ENCODE measurements around the gene GAS1.

GAS1 gene

GRCh38 chr9:86962692-86963091, 15.4 kb upstream of the GAS1 start:
- no peak for DNase-seq (ENCODE audit: low spot score)

GRCh38 chr9:86960938-86961337, 13.6 kb upstream of the GAS1 start:
- no peak for DNase-seq (ENCODE audit: low spot score)

- no peak for DNase-seq (ENCODE audit: low spot score)
These were observed 10.9 kb upstream of the GAS1 start for GRCh38 chr9:86958203-86958602.

- DNase-seq (ENCODE audit: low spot score) = no peak
These were observed 8.3 kb upstream of the GAS1 start for GRCh38 chr9:86955561-86955960.

- DNase-seq (ENCODE audit: low spot score) = no peak
These were observed 7.7 kb upstream of the GAS1 start for GRCh38 chr9:86955042-86955441.

- DNase-seq (ENCODE audit: low spot score) = no peak
These were observed 5.9 kb upstream of the GAS1 start for GRCh38 chr9:86953181-86953580.

- peak; percentile 68 for DNase-seq (ENCODE audit: low spot score)
These were observed 996 bp upstream of the GAS1 start for GRCh38 chr9:86948074-86948929.

GRCh38 chr9:86946201-86947145, 833 bp downstream of the GAS1 start:
- no peak for DNase-seq (ENCODE audit: low spot score)

GRCh38 chr9:86945728-86946200, 1.5 kb downstream of the GAS1 start:
- no peak for DNase-seq (ENCODE audit: low spot score)

GRCh38 chr9:86944796-86945727, 2.2 kb downstream of the GAS1 start:
- no peak for DNase-seq (ENCODE audit: low spot score)

- no peak for DNase-seq (ENCODE audit: low spot score)
These were observed 3.8 kb downstream of the GAS1 start for GRCh38 chr9:86943201-86944113.

GRCh38 chr9:86942281-86943200, 4.8 kb downstream of the GAS1 start:
- DNase-seq (ENCODE audit: low spot score) = no peak

- DNase-seq (ENCODE audit: low spot score) = no peak
These were observed 6.1 kb downstream of the GAS1 start for GRCh38 chr9:86941197-86941596.

GRCh38 chr9:86940774-86941173, 6.5 kb downstream of the GAS1 start:
- DNase-seq (ENCODE audit: low spot score) = no peak

- DNase-seq (ENCODE audit: low spot score) = no peak
These were observed 7.4 kb downstream of the GAS1 start for GRCh38 chr9:86939891-86940290.

GRCh38 chr9:86939321-86939720, 8.0 kb downstream of the GAS1 start:
- no peak for DNase-seq (ENCODE audit: low spot score)

- DNase-seq (ENCODE audit: low spot score) = no peak
These were observed 8.5 kb downstream of the GAS1 start for GRCh38 chr9:86938780-86939179.

GRCh38 chr9:86926145-86926544, 21.2 kb downstream of the GAS1 start:
- DNase-seq (ENCODE audit: low spot score) = no peak

- peak; percentile 59 for DNase-seq (ENCODE audit: low spot score)
These were observed 21.6 kb downstream of the GAS1 start for GRCh38 chr9:86925686-86926085.

- DNase-seq (ENCODE audit: low spot score) = no peak
These were observed 23.1 kb downstream of the GAS1 start for GRCh38 chr9:86924206-86924605.

Measured in COLO829 (cell line).